ELF-1 (cell line): Measurements from ENCODE around the gene CCDC50.
A peak's percentile ranks its signal among the peaks of the same experiment; 100 is the strongest.

Experiments used
- DNase-seq: peaks from one replicate; pipeline ENCODE4 v3.0.0-alpha.2; 2016; ENCODE audit warnings: low read depth, low spot score

CCDC50 gene

GRCh38 chr3:191316876-191317603, 12.2 kb upstream of the CCDC50 start:
- DNase-seq = no peak

DNA sequence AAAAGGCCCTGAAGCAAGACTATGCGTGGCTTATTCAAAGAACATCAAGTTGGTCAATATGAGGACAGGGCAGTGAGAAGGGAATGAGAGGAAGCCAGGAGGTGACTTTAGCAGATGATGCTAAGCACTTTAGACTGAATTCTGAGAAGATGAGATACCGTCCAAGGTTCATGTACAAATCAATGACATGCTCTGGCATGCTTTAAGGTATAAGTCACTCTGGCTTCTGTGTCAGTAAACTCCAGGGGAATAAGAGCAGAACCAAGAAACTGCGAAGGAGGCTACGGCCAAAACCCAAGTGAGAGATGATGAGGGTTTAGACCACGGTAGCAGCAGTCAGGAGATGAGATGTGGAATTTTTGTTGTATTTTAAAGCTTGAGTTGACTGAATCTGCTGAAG, 8.9 kb upstream of the CCDC50 start:
- DNase-seq = no peak

DNA sequence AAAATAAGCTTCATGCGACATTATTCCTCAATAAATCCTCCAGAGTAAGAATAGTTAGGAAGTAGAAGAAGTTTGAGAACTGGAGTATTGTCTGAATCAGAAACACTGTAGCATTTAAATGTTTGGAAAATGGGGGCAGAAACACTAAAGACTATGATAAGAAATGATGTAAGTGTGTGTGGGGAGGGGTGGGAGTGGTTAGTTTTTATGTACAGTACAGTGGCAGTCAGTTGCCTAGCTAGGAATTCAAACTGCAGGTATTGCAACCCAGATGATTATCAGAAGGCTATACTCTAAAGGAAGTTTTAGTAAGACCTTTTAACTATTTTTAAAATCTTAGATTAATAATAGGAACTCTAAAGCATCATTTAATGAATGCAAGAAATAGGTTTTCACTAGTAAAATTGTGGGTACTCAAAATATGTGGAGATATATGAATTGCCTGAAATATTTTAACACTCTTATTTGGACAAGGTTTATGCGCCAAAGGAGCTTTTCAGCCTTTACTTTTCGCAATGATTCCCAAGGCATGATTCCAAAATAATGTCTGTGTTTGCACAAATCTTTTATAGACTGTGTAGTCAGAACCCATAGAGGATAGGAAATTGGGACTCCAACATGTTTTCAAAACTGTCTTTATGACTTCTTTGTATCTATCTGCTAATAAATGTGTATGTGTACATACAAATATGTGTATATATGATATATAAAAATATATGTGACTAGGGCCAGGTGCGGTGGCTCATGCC, 8.0 kb upstream of the CCDC50 start:
- DNase-seq = no peak

DNA sequence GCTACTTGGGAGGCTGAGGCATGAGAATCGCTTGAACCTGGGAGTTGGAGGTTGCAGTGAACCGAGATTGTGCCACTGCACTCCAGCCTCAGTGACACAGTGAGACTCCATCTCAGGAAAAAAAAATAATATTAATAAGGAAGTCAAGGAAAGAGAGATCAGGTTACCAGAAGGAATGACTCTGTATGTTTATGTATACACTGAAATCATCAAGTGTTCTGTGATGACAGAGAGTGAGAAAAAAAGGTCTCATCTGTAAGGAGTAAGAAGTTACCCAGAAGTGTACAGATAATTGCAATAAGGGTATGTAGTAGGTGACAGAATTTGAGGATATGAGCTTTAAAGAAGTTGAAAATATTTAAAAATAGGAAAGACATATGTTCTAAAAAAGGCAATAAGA, 4.3 kb upstream of the CCDC50 start:
- no peak for DNase-seq

GRCh38 chr3:191327526-191327925, 1.7 kb upstream of the CCDC50 start:
- no peak for DNase-seq

DNA sequence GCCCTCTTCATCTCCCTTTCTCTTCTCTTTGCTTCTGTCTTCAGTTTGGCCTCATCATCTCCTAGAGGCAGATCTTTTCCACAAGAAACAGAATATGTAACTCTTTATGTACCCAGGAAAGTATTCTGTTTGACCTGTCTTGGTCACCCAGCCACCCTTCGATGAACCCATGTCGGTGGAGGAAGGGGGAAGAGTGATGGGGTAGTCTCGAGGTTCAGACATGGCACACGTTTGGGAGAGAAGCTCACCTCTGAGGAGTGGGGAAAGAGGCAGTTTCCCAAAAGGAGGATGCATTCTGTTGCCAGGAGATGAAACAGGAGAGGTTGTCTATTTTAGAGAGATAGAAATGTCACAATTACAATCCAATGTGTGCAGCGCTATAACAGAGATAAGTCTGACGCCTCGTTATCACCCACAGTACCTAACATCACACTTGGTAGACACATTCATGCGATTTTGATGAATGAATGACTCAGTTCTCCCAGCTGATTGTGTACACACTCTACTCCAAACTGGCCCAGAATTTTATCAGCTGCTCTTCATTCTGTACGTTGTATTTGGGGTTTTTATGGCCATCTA, 722 bp upstream of the CCDC50 start:
- DNase-seq = no peak

- peak; percentile 77 for DNase-seq
These were observed 698 bp downstream of the CCDC50 start, which contains the start of gene UTS2B for GRCh38 chr3:191329654-191330529. UTS2B (minus strand) TSS chr3:191330526; CDS start chr3:191282189, 48,337 bp downstream.

GRCh38 chr3:191330530-191331048, 1.4 kb downstream of the CCDC50 start:
- DNase-seq = no peak

- no peak for DNase-seq
These were observed 2.2 kb downstream of the CCDC50 start for GRCh38 chr3:191331388-191331787.

- DNase-seq = no peak
These were observed 4.2 kb downstream of the CCDC50 start for GRCh38 chr3:191333298-191333880.

- DNase-seq = no peak
These were observed 5.2 kb downstream of the CCDC50 start for GRCh38 chr3:191334346-191334893.

GRCh38 chr3:191336833-191337232, 7.6 kb downstream of the CCDC50 start:
- DNase-seq = no peak

GRCh38 chr3:191338177-191338488, 8.9 kb downstream of the CCDC50 start:
- no peak for DNase-seq

DNA sequence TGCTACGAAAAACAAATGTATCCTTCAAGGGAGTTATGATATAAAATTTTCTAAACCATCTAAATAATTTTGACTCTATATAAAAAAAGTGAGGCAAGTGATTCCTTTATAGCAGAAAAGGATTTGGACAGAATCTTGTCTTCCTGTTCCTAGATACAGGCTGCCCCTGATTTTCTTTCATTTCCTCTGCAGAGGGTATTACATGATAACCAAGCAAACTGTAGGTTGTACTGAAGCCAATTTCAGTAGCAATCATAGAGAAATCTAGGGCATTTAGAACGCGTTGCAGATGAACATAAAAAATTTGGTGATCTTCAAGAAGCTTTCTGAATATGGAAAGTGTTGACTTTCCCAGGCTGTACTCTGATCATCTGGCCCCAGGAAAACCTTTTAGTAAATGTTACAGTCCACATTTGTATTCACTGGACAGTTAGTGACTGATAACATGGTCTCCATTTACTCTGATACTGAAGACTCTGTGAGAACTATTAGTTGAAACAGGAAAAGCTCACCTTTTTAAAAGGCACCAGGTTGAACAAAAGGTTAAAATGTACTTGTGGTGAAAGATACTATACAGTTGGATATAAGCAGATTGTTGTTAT, 10.2 kb downstream of the CCDC50 start:
- no peak for DNase-seq

DNA sequence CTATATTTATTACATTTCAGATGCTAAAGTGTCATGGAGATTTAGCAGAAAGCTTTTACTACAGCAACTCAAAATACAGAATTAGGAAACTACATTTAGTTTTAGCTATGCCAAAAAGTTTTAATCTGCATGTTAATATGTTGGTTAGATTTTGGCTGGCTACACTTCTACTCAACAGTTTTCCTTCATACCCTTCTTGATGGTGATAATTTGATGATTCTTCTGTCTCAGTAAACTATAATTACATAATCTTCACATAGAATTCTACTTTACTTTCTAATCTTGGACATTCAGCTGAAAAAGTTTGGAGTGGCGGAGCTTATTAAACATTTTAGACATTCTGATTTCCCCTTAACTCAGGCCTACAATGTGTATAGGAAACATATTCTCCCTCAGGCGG, 11.2 kb downstream of the CCDC50 start:
- no peak for DNase-seq

GRCh38 chr3:191340966-191341365, 11.8 kb downstream of the CCDC50 start:
- no peak for DNase-seq

GRCh38 chr3:191342006-191342405, 12.8 kb downstream of the CCDC50 start:
- DNase-seq = no peak

- DNase-seq = no peak
These were observed 13.2 kb downstream of the CCDC50 start for GRCh38 chr3:191342411-191342810.

DNA sequence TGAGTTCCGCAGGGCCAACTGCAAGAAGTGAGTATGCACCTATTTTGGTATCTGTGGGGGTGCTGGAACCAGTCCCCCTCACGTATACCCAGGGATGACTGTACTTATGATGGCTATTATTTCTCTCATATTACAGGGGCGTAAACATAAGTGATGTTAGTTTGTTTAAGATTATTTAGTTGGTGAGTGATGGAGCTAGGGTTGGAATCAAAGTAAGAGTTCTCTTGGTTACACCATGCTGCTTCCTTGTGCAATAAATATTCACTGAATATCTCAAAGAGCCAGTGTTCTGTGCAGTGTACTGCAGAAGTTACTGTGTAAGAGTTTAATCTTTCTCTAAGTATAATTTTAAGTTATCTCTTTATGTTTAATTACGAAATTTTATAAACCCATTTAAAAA, 13.9 kb downstream of the CCDC50 start:
- DNase-seq = no peak

GRCh38 chr3:191343913-191344312, 14.7 kb downstream of the CCDC50 start:
- no peak for DNase-seq

GRCh38 chr3:191345334-191345733, 16.1 kb downstream of the CCDC50 start:
- DNase-seq = no peak
